ENCODE measurements around the gene ANO9.

The ANO9 gene, protein sequence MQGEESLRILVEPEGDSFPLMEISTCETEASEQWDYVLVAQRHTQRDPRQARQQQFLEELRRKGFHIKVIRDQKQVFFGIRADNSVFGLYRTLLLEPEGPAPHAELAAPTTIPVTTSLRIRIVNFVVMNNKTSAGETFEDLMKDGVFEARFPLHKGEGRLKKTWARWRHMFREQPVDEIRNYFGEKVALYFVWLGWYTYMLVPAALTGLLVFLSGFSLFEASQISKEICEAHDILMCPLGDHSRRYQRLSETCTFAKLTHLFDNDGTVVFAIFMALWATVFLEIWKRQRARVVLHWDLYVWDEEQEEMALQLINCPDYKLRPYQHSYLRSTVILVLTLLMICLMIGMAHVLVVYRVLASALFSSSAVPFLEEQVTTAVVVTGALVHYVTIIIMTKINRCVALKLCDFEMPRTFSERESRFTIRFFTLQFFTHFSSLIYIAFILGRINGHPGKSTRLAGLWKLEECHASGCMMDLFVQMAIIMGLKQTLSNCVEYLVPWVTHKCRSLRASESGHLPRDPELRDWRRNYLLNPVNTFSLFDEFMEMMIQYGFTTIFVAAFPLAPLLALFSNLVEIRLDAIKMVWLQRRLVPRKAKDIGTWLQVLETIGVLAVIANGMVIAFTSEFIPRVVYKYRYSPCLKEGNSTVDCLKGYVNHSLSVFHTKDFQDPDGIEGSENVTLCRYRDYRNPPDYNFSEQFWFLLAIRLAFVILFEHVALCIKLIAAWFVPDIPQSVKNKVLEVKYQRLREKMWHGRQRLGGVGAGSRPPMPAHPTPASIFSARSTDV

DNA sequence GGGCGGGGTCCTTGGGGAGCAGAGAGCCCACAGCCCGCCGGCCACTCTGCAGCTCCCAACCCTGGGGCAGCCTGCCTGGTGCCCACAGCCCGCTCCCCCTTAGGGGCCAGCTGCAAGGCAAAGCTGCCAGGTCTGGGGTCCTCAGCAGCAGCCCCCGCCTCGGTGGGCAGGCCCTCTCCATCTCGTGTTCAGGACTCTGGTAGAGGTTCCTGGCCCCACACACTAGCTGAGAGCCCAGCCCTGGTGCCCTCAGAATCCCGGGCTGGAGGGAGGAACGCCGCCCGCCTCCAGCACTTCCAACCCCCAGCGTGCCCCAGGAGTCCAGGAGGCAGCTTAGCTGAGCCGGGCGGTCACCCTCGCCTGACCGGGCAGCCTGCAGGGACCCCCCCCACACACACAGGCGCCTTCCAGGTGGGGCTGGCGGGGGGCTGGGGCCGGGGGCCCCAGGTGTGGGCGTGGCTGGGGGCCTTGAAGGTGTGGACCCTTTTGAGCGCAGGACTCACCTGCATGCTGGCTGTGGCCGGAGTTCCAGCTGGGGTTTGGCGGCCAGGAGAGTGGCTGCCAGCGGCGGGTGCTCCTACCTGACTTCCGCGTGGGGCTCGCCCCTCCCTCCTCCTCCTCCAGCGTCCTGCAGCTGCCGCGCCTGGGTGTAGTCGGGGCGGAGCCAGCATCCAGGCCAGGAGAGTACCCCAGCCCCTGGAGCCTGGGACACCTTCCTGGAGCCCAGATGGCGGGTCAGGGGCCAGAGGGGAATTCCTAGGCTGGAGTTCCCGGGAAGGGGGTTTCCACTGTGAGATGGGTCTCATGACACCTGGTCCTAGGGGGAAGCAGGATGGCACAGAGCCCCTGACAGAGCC lies at the start of gene ANO9:
Gene ANO9 (minus strand): TSS at position 594 of the 857 bp plus-strand sequence. CDS start 85 bp downstream, at position 509.
- DNase-seq: no peak

DNA sequence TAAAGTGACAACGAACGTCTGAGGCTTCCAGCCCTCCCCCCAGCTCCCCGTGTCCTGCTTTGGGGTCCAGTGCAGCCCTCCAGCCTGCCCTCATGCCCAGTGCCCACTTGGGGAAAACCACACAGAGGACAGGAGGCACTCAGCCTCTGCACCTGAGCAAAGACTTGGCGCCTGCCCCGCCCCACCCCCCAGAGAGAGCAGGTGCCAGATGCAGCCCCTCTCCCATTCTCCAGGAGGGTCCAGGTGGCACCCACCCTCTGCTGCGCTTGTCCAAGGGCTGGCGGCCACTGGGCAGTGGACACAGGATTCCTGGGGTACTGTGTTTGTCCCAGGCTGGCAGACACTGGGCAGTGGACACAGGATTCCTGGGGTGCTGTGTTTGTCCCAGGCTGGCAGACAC lies 49.5 kb upstream of the ANO9 start:
- no peak for DNase-seq

DNA sequence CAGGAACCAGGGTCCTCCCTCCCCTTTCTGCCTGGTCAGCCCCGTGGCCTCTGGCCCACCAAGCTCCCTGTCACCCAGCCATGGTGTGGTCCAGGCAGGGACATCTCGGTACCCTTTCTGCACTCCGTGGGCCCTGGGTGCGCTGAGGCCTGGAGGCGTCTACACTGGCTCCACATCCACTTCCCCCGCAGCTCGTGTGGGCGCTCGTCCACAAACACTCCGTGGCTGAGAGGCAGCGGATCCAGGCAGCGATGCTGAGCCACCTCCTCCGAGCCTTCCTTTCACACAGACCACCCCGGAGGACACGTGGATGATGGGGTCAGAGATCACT lies 49.1 kb upstream of the ANO9 start:
- no peak for DNase-seq

DNA sequence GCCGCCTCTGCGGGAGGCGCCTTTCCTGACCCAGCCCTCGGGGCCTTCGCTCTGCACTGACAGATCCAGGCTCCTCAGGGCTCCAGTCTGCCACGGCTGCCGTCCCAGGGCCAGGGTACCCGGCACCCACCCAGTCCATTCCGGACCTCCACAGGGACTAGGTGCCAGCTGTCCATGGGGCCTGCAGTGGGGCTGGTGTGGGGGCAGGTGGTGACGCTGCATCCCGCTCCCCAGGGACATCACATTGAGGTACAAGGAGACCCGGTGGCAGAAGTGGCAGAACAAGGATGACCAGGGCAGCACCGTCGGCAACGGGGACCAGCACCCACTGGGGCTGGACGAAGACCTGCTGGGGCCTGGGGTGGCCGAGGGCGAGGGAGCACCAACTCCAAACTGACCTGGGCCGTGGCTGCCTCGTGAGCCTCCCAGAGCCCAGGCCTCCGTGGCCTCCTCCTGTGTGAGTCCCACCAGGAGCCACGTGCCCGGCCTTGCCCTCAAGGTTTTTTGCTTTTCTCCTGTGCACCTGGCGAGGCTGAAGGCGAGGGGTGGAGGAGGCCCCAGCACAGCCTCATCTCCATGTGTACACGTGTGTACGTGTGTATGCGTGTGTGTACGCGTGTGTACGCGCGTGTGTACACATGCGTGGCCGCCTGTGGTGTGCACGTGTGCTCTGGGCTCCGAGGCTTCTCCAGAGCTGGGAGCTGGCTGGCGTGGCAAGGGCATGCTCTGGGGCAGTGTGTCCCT lies 48.5 kb upstream of the ANO9 start:
- DNase-seq: no peak

DNA sequence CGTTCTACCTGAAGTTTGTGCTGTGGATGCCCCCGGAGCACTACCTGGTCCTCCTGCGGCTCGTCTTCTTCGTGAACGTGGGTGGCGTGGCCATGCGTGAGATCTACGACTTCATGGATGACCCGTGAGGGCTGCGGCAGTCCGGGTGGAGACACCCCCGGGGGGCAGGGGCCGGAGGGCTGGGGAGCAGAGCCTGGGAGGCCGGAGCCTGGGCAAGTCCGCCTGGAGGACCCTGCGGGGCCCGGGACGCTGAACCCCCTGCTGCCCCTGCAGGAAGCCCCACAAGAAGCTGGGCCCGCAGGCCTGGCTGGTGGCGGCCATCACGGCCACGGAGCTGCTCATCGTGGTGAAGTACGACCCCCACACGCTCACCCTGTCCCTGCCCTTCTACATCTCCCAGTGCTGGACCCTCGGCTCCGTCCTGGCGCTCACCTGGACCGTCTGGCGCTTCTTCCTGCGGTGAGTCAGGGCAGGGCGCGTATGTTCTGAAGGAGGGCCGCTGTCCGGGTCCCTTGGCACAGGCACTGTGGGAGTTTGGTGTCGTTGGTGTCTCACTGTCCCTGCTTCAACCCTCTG lies 47.9 kb upstream of the ANO9 start:
- DNase-seq: no peak

DNA sequence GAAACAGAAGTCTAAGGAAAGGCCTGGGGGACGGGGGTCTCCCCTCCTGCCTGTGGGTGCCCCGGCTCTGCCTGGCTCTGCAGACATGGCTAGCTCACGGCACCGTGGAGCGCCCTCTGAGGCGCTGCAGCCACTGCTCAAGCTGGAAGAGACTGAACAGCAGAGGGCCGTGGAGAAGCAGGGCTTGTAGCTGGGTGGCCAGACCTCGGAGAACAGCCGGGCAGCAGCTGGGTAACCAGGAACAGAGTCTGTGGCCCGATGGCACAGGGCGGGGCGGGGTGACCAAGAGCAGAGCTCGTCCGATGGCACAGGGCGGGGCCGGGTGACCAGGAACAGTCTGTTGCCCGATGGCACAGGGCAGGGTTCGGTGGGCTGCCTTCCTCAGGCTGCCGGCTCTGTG lies 47.2 kb upstream of the ANO9 start:
- no peak for DNase-seq

DNA sequence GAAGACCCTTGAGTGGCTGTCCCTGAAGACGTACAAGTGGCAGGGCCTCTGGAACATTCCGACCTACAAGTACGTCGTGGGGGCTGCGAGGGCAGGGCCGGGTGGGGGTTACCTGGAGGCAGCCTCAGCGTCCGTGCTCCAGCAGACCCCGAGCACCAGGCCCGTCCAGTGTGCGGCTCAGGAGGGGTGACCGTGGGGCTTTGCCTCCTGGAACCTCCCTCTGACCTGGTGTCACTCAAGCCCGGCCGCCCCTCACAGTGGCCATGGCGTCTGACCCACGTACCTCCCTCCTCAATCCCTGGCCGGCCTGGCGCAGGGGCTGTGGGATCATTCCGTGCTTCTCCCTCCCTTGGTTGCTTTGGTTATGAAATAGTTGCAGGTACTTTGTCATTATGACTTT lies 46.8 kb upstream of the ANO9 start:
- DNase-seq: no peak

DNA sequence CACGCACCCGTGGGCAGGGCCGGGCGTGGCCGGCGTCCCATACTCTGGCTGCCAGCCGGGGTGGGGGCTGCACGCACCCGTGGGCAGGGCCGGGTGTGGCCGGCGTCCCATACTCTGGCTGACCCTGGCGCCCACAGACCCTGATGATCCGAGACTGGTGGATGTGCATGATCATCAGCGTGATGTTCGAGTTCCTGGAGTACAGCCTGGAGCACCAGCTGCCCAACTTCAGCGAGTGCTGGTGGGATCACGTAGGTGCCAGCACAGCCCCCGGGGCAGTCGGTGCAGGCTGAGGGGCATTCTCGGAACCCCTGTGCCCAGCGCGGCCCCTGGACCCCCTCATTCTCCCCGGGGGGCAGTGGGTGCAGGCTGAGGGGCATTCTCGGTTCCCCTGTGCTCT lies 46.3 kb upstream of the ANO9 start:
- no peak for DNase-seq

DNA sequence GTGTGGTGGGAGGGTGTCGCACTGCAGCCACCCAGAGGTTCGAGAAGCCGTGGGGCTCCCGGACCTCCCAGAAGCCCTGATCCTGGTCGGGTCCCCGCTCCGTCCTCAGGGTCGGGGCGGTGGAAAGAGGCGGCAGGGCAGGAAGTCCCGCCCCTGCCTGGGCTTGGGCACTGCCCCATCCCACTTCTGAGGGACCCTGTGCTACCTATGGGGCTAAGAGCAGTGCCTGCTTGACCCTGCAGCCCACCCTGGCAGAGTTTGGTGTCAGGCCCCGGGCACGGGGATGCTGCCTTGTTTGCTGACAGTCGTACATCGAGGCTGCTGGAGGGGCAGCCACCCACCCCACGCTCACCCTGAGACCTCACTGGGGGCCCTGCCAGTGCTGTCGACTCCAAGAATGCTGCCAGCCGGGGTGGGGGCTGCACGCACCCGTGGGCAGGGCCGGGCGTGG lies 45.8 kb upstream of the ANO9 start:
- DNase-seq: no peak

DNA sequence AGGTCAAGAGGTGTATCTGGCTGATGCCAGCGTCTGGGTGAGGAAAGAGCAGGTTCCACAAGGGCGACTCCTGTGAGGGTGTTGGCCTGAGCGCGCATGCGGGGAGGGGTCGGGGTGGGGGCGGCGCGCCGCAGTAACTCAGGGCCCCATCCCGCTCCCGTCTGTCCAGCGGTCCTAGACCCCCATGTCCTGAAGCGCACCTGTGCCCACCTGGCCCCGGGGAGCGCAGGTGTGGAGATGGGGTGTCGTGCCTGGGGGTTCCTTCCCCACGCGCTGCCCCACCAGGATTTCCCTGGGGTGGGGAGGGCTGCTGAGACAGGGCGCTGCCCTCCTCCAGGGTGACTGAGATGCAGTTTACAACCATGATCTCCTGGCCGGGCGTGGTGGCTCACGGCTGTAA lies 44.4 kb upstream of the ANO9 start:
- no peak for DNase-seq

DNA sequence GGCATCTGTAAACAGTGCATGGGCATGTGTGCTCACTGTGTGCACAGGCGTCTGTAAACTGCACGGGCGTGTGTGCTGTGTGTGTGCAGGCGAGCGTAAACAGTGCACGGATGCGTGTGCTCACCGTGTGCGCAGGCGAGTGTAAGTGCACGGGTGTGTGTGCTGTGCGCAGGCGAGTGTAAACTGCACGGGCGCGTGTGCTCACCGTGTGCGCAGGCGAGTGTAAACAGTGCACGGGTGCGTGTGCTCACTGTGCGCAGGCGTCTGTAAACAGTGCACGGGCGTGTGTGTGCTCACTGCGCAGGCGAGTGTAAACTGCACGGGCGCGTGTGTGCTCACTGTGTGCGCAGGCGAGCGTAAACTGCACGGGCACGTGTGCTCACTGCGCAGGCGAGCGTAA lies 42.8 kb upstream of the ANO9 start:
- DNase-seq: no peak

DNA sequence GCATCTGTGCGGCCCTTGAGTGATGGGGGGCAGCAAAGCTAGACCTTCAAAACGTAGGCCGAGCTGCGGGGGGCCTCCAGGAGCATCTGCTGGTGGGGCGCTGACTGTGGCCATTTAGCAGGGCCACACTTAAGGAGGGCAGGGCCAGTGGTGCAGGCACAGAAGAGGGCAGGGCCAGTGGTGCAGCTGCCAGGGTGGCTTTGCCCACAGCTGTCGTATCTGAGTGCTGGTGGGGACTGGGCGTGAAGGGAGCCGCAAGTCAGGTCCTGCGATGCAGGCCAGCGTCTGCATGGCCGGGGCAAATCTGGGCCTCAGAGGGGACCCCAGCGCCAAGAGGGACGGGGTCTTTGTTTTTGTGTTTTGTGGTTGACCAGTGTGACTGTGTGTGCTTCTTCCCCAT lies 37.5 kb upstream of the ANO9 start:
- peak; percentile 36 for DNase-seq

DNA sequence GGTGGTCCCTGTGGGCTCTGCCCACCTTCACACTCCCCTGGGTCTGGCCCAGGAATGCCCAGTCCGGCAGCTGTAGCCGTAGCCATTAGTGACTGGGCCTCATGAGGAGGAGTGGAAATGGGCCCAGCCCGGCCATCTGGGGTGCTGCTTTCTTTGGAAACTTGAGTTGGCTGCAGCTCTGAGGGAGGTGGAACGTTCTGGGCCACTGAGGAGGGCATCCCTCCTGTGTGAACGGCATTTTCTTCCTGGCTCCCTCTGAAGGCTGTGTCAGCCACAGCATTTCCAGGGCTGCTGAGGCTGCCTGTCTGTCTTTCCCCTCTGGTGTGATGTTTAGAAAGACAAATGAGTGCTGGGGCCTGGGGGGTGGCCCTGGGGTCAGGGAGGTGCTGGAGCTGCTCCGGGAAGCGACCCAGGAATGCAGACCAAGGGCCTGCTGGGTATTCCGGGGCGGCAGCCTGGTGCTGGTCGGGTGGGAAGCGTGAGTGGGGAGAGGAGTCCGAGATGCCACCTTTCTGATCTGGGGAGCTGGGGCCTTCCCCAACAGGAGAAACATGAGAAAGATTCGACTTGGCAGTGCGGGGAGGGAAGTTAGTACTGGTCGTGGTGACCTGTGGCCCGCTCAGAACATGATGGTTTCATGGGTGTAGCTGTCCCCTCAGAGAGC lies 35.4 kb upstream of the ANO9 start:
- DNase-seq: peak; percentile 31

DNA sequence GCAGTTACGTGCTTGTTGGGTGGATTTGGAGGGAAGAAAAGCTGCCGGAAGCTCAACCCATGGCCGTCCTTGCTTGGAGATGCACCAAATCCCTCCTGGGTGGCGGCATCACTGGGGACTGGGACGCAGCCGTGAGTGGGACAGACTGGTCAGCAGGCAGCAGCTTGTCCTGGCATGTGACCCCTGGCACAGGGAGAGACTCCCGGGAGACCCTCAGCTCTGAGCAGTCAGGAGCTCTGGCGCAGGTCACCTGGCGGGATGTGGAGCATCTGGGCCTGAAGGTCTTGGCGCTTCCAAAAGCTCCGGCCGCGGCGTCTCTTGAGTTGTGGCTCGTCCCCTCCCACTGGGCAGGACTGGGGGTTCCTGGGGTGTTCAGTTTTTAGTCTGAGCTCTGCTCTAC lies 34.6 kb upstream of the ANO9 start:
- DNase-seq: no peak

DNA sequence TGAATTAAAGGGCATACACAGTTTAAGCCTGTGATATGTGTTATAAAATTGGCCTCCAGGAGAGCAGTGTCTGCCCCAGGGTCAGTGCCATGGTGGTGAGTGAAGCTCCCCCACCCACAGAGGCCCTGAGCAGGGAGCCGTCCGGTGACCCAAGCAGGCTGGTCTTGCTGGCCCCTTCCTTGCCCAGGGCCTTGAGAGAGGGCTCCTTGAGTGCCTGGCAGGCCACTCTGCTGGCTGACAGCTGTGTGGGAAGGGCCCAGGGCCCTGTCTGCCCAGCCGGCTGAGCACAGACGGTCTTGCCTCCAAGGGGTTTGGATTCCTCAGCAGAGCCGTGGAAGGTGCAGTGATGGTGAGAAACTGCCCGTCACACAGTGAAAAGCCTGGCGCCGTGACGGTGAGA lies 34.1 kb upstream of the ANO9 start:
- DNase-seq: peak; percentile 26

DNA sequence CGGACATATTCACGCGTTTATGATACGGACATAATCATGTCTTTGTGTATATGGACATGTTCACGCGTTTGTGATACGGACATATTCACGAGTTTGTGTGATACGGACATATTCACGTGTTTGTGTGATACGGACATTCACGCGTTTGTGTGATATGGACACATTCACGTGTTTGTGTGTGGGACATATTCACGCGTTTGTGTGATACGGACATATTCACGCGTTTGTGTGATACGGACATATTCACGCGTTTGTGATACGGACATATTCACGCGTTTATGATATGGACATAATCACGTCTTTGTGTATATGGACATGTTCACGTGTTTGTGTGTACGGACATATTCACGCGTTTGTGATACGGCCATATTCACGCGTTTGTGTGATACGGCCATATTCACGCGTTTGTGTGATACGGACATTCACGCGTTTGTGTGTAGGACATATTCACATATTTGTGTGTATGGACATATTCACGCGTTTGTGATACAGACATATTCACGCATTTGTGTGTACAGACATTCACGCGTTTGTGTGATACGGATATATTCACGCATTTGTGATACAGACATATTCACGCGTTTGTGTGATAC lies 33.2 kb upstream of the ANO9 start:
- DNase-seq: peak; percentile 32

DNA sequence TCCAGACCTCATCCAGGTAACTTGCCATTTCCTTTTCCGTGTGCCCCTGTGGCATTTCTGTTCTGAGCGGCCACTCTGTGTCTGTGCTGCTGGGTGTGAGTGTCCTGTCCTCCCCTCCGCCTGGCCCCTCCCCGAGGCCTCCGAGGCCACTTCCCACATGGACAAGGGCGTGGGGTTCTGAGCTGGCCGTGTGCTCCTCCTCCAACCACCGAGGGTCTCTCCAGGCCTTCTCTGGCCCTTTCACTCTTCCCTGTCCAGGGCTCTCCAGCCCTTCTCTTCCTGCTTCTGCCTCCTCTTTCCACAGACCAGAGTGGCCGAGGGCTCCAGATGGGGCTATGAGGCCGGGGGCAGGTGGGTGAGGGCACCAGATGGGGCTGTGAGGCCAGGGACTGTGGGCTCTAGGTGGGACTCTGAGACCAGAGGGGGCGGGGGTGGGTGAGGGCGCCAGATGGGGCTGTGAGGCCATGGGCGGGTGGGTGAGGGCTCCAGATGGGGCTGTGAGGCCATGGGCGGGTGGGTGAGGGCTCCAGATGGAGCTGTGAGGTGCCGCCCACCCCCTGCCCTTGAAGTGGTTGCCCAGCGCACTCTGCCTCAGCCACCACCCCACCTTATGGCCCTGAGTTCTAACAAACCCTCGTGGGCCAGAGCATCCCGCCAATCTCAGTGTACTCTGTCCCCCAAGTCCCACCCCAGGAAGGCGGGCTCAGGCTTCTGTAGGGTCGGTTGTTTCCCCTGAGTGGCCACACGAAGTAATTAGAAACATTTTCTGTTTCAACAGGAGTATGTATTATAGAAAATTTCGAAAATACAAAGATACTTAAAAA lies 32.4 kb upstream of the ANO9 start:
- DNase-seq: peak; percentile 24

DNA sequence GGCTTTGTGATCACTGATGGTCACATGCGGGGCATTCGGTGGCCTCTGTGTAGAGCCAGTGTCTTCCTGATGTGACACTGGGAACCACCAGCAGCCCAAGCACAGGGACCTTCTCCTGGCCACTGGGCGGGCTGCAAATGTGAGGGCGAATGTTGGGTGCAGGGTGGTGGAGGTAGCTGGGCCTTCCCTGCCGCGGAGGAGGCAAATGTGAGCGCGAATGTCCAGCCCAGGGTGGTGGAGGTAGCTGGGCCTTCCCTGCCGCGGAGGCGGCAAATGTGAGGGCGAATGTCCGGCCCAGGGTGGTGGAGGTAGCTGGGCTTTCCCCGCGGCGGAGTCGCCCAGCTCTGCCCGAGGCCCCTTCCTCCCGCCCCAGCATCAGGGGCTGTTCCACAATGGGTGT lies 31.6 kb upstream of the ANO9 start:
- no peak for DNase-seq

DNA sequence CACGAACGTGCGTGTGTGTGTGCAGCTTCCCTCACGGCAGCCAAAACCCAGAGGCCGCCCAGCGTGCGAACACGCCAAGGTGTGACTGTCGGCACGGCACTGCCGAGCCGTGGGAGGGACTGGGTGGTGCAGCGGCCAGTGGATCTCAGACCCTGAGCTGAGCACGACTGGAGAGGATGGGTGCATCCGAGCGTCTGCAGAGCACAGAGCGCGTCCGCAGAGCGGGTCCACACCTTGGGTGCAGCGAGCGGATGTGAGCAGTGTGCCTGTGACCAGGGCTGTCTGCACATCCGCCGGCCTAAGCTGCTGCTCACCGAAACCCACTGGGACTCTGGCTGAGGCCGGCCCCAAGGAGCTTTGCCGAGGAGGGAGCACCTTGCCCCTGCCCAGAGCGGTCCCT lies 31.0 kb upstream of the ANO9 start:
- peak; percentile 18 for DNase-seq

DNA sequence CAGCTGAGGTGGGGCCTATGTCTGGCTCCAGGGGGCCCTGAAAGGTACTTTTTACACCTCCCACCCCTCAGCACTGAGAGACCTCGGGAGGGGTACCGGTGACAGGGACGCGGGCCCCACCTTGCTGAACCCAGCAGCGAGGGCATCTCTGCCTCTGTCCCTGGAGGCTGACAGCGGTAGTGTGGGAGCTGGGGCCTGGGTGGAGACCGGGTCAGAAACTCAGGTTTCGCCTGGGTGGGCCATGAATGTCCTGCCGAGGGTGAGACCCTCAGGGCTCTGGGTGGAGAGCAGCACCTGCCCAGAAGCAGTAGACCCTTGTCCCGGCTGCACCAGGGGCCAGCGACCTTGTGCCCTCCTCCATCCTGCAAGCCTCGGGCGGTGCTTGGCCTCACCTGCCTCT lies 30.5 kb upstream of the ANO9 start:
- DNase-seq: no peak
